HepG2 (cell line): ENCODE data around the gene PTPRM. TPM values are rescaled to one million over a fixed set of nuclear protein-coding genes. Genes with fewer than 3 reads are reported as not detected.

Experiments
- ATM ChIP-seq: fragments of 450-650 bp; IDR thresholded peaks from 2 replicates; pipeline ENCODE4 v1.7.1; 2017; ENCODE audit warnings: mild to moderate bottlenecking, borderline replicate concordance
- BCL6 ChIP-seq: IDR thresholded peaks from 2 replicates; pipeline ENCODE4 v1.6.1; 2016; ENCODE audit warnings: missing genetic modification reagents, missing compliant biosample characterization
- CEBPG ChIP-seq: IDR thresholded peaks from 2 replicates; pipeline ENCODE4 v1.6.1; 2016
- DDIT3 ChIP-seq: sonication (generic); formaldehyde crosslinking; IDR thresholded peaks from 2 replicates; pipeline ENCODE4 v1.4.0; 2020; ENCODE audit warnings: mild to moderate bottlenecking, missing genetic modification reagents
- ETV5 ChIP-seq: IDR thresholded peaks from 2 replicates; pipeline ENCODE4 v1.6.1; 2018; ENCODE audit warnings: missing biosample characterization, missing genetic modification reagents, inconsistent platforms, borderline replicate concordance
- FOSL1 ChIP-seq: sonication (generic); formaldehyde crosslinking; IDR thresholded peaks from 2 replicates; pipeline ENCODE4 v1.9.0; 2021; ENCODE audit warnings: missing genetic modification reagents, borderline replicate concordance
- FOSL2 ChIP-seq: sonication (generic); formaldehyde crosslinking; IDR thresholded peaks from 2 replicates; pipeline ENCODE4 v1.4.0; 2020; ENCODE audit warnings: missing genetic modification reagents
- FOXA3 ChIP-seq: IDR thresholded peaks from 2 replicates; pipeline ENCODE4 v1.6.1; 2016; ENCODE audit warnings: missing genetic modification reagents, missing compliant biosample characterization
- FOXP4 ChIP-seq: sonication (generic); formaldehyde crosslinking; IDR thresholded peaks from 2 replicates; pipeline ENCODE4 v1.4.0; 2020; ENCODE audit warnings: missing genetic modification reagents
- HMG20A ChIP-seq: IDR thresholded peaks from 2 replicates; pipeline ENCODE4 v1.6.1; 2016; ENCODE audit warnings: borderline replicate concordance
- NCOA2 ChIP-seq: sonication (generic); formaldehyde crosslinking; IDR thresholded peaks from 2 replicates; pipeline ENCODE4 v1.8.0; 2022; ENCODE audit warnings: inconsistent platforms
- NCOR1 ChIP-seq: fragments of 200-600 bp; sonication (generic); IDR thresholded peaks from 2 replicates; pipeline ENCODE4 v1.7.0; 2017; ENCODE audit warnings: antibody characterized with exemption, low read length, borderline replicate concordance
- PPARG ChIP-seq: conservative IDR thresholded peaks from 2 replicates; pipeline ENCODE4 v1.6.1; 2016; ENCODE audit warnings: missing biosample characterization, missing genetic modification reagents
- TIGD3 ChIP-seq: sonication (generic); formaldehyde crosslinking; IDR thresholded peaks from 2 replicates; pipeline ENCODE4 v1.5.1; 2020; ENCODE audit warnings: mild to moderate bottlenecking, missing genetic modification reagents, borderline replicate concordance
- ZC3H13 ChIP-seq: sonication (generic); formaldehyde crosslinking; IDR thresholded peaks from 2 replicates; pipeline ENCODE4 v1.8.1; 2023; ENCODE audit warnings: mild to moderate bottlenecking, missing genetic modification reagents, moderate library complexity
- ZNF644 ChIP-seq: IDR thresholded peaks from 2 replicates; pipeline ENCODE4 v1.6.1; 2016; ENCODE audit warnings: low read depth
- ZNF792 ChIP-seq: IDR thresholded peaks from 2 replicates; pipeline ENCODE4 v1.6.1; 2016
- polyA plus RNA-seq, 8 experiments: library from polyadenylated mRNA; depleted of rRNA in 3 of 8; stranded (reverse) in 7 of 8; unstranded in 1 of 8; fragments of >200 nt; fragmentation: Illumina TruSeq in 4 of 8; extraction: Trizol in 4 of 8; gene quantifications; 2 replicates each; pipeline versions ENCODE4 v1.2.1 to v1.2.3, GENCODE V29; 2011 to 2016; ENCODE audit warnings: low read depth in 4 of 8, missing spikeins in 1 of 8, mixed read lengths in 1 of 8; ENCODE audit not compliant: insufficient read depth in 1 of 8
- total RNA-seq, 5 experiments: library from RNA; depleted of rRNA; stranded (reverse); fragments of >200 nt; fragmentation: Illumina TruSeq; extraction: Trizol; gene quantifications; 2 replicates each; pipeline ENCODE4 v1.2.3, GENCODE V29; 2016; ENCODE audit warnings: low read depth in 1 of 5

Gene PTPRM
- total and polyA plus RNA-seq, 2 of the 13 experiments (the other 11 are each of a cell fraction or from before 2014, with no cell fraction given) = 12.6 to 108 TPM

GRCh38 chr18:7921938-7922587 is 354.9 kb downstream of the PTPRM start (continued):
- no peak for TF ChIP-seq TIGD3 (CRISPR knock-in tag)
- TF ChIP-seq FOSL2 (CRISPR knock-in tag) = peak; percentile 90
- TF ChIP-seq ZC3H13 (CRISPR knock-in tag) = no peak
- TF ChIP-seq PPARG (CRISPR knock-in tag) = peak; percentile 96
- TF ChIP-seq CEBPG = peak; percentile 29; the same call in 1 of the 2 replicates
- TF ChIP-seq HMG20A (CRISPR knock-in tag) = peak; percentile 33; the same call in 1 of the 2 replicates
- TF ChIP-seq NCOR1 = peak; percentile 20; the same call in 1 of the 2 replicates
- TF ChIP-seq FOXA3 = peak; percentile 65; the same call in 1 of the 2 replicates
- peak; percentile 69; the same call in 1 of the 2 replicates for TF ChIP-seq ZNF644
- peak; percentile 66; the same call in 1 of the 2 replicates for TF ChIP-seq FOXP4 (CRISPR knock-in tag)
- peak; percentile 57; the same call in 1 of the 2 replicates for TF ChIP-seq ETV5 (CRISPR knock-in tag)
- 0 out of 2 replicates have a peak, but pooled peaks have one; percentile 29 for TF ChIP-seq BCL6 (CRISPR knock-in tag)
- TF ChIP-seq ATM = no peak
- TF ChIP-seq FOSL1 = peak; percentile 79; the same call in 1 of the 2 replicates
- TF ChIP-seq ZNF792 (CRISPR knock-in tag) = peak; percentile 29; the same call in 1 of the 2 replicates
- peak; percentile 53 for TF ChIP-seq NCOA2 (CRISPR knock-in tag)
- TF ChIP-seq DDIT3 (CRISPR knock-in tag) = no peak
